Activated CD8-positive, alpha-beta memory T cell treated with anti-CD3 and anti-CD28 coated beads for 4 hours (primary cell): ENCODE measurements around the gene MRPL16.
A peak's percentile ranks its signal among the peaks of the same experiment; 100 is the strongest.
"Not testable (repeated sequence)": the region's sequence is repeated elsewhere in the genome, so short reads cannot be mapped to it uniquely, and the experiment has no call there.

Experiments used
- DNase-seq, 2 donors: peaks; one replicate each; pipeline ENCODE4 v3.0.0-alpha.2; 2020; ENCODE audit warnings: low read depth in 2 of 2

Gene MRPL16

GRCh38 chr11:59810189-59810910 is at the start of gene MRPL16:
MRPL16 (minus strand) TSS chr11:59810778; CDS start chr11:59810658, 120 bp downstream.
- DNase-seq, result peak; percentile 77 to 78

GRCh38 chr11:59859673-59860072 is 49.1 kb upstream of the MRPL16 start:
- DNase-seq, result no peak

- peak in 1 of 2 donors; percentile 7 for DNase-seq
Observed at GRCh38 chr11:59857439-59858434, 47.2 kb upstream of the MRPL16 start.

GRCh38 chr11:59854871-59855270 is 44.3 kb upstream of the MRPL16 start:
- no peak for DNase-seq

GRCh38 chr11:59851416-59851815 is 40.8 kb upstream of the MRPL16 start:
- not testable (repeated sequence) for DNase-seq

GRCh38 chr11:59849551-59849950 is 39.0 kb upstream of the MRPL16 start:
- not testable (repeated sequence) for DNase-seq

- no peak for DNase-seq
Observed at GRCh38 chr11:59849129-59849528, 38.6 kb upstream of the MRPL16 start.

- not testable (repeated sequence) for DNase-seq
Observed at GRCh38 chr11:59848439-59848838, 37.9 kb upstream of the MRPL16 start.

GRCh38 chr11:59847626-59848025 is 37.0 kb upstream of the MRPL16 start:
- DNase-seq, result no peak

GRCh38 chr11:59846556-59846955 is 36.0 kb upstream of the MRPL16 start:
- DNase-seq, result no peak

GRCh38 chr11:59845399-59845798 is 34.8 kb upstream of the MRPL16 start, which contains the start of gene CBLIF:
CBLIF (minus strand) TSS chr11:59845499; CDS start chr11:59845453, 46 bp downstream.
- DNase-seq, result no peak

- no peak for DNase-seq
Observed at GRCh38 chr11:59842316-59842715, 31.7 kb upstream of the MRPL16 start.

GRCh38 chr11:59841514-59841913 is 30.9 kb upstream of the MRPL16 start:
- no peak for DNase-seq

- DNase-seq, result no peak
Observed at GRCh38 chr11:59839615-59840014, 29.0 kb upstream of the MRPL16 start.

GRCh38 chr11:59833602-59834001 is 23.0 kb upstream of the MRPL16 start:
- no peak for DNase-seq

- DNase-seq, result no peak
Observed at GRCh38 chr11:59829358-59829757, 18.8 kb upstream of the MRPL16 start.

GRCh38 chr11:59822989-59823566 is 12.5 kb upstream of the MRPL16 start:
- no peak for DNase-seq

- no peak for DNase-seq
Observed at GRCh38 chr11:59818572-59818971, 8.0 kb upstream of the MRPL16 start.

GRCh38 chr11:59816434-59816833 is 5.9 kb upstream of the MRPL16 start:
- DNase-seq, result not testable (repeated sequence)

GRCh38 chr11:59815754-59816153 is 5.2 kb upstream of the MRPL16 start:
- no peak for DNase-seq

- no peak for DNase-seq
Observed at GRCh38 chr11:59814021-59814420, 3.4 kb upstream of the MRPL16 start.

GRCh38 chr11:59813364-59813763 is 2.8 kb upstream of the MRPL16 start:
- no peak for DNase-seq
